SK-N-SH treated with all-trans-retinoic acid at 6 μM for 48 hours (cell line): ENCODE results near the gene ZNF736.
A peak's percentile ranks its signal among the peaks of the same experiment; 100 is the strongest.

Experiments
- ATAC-seq: fragments of 200-7000 bp; cut with Tn5 transposase; 3 replicates; pipeline ENCODE4 v1.9.1; 2020; ENCODE audit warnings: mild to moderate bottlenecking, moderate library complexity
- BACH2 ChIP-seq: fragments of 250-450 bp; sonication (Bioruptor Pico); IDR thresholded peaks from 2 replicates; pipeline ENCODE4 v1.9.0; 2021; ENCODE audit warnings: mild to moderate bottlenecking, borderline replicate concordance
- CSRNP3 ChIP-seq: fragments of 250-450 bp; sonication (Bioruptor Pico); IDR thresholded peaks from 2 replicates; pipeline ENCODE4 v1.5.1; 2021; ENCODE audit warnings: mild to moderate bottlenecking, moderate library complexity
- ESRRG ChIP-seq: fragments of 250-450 bp; sonication (Bioruptor Pico); IDR thresholded peaks from 2 replicates; pipeline ENCODE4 v1.6.1; 2021; ENCODE audit warnings: mild to moderate bottlenecking
- GLIS3 ChIP-seq: fragments of 250-450 bp; sonication (Bioruptor Pico); IDR thresholded peaks from 2 replicates; pipeline ENCODE4 v1.5.0; 2020; ENCODE audit warnings: mild to moderate bottlenecking, moderate library complexity
- ISL1 ChIP-seq: fragments of 250-450 bp; sonication (Bioruptor Pico); IDR thresholded peaks from 2 replicates; pipeline ENCODE4 v2.1.2; 2022; ENCODE audit warnings: mild to moderate bottlenecking, moderate library complexity
- OSR1 ChIP-seq: fragments of 250-450 bp; sonication (Bioruptor Pico); IDR thresholded peaks from 2 replicates; pipeline ENCODE4 v1.8.0; 2022; ENCODE audit warnings: moderate library complexity, mild to moderate bottlenecking, inconsistent platforms
- PPARA ChIP-seq: fragments of 250-450 bp; sonication (Bioruptor Pico); IDR thresholded peaks from 2 replicates; pipeline ENCODE4 v1.5.0; 2020; ENCODE audit warnings: mild to moderate bottlenecking, borderline replicate concordance
- RARB ChIP-seq: fragments of 250-450 bp; sonication (Bioruptor Pico); IDR thresholded peaks from 2 replicates; pipeline ENCODE4 v1.8.0; 2021; ENCODE audit warnings: mild to moderate bottlenecking, moderate library complexity
- SNAI2 ChIP-seq: fragments of 250-450 bp; sonication (Bioruptor Pico); IDR thresholded peaks from 2 replicates; pipeline ENCODE4 v1.5.0; 2020; ENCODE audit warnings: mild to moderate bottlenecking, moderate library complexity
- TSHZ2 ChIP-seq: fragments of 250-450 bp; sonication (Bioruptor Pico); IDR thresholded peaks from 2 replicates; pipeline ENCODE4 v1.5.0; 2020; ENCODE audit warnings: mild to moderate bottlenecking, moderate library complexity
- ZC3H10 ChIP-seq: fragments of 250-450 bp; sonication (Bioruptor Pico); IDR thresholded peaks from 2 replicates; pipeline ENCODE4 v1.5.1; 2021; ENCODE audit warnings: mild to moderate bottlenecking, moderate library complexity
- ZFP3 ChIP-seq: fragments of 250-450 bp; sonication (Bioruptor Pico); IDR thresholded peaks from 2 replicates; pipeline ENCODE4 v1.5.0; 2020; ENCODE audit warnings: mild to moderate bottlenecking, moderate library complexity
- ZNF70 ChIP-seq: fragments of 450-650 bp; formaldehyde crosslinking; IDR thresholded peaks from 2 replicates; pipeline ENCODE4 v1.5.0; 2020; ENCODE audit warnings: mild to moderate bottlenecking, moderate library complexity
- ZNF8 ChIP-seq: fragments of 450-650 bp; formaldehyde crosslinking; IDR thresholded peaks from 2 replicates; pipeline ENCODE4 v1.5.0; 2020; ENCODE audit warnings: mild to moderate bottlenecking, moderate library complexity
- TF ChIP-seq, protein P1 (sequence below): fragments of 250-450 bp; sonication (Bioruptor Pico); IDR thresholded peaks from 2 replicates; pipeline ENCODE4 v1.5.1; 2020; ENCODE audit warnings: low read depth, mild to moderate bottlenecking, moderate library complexity
- TF ChIP-seq, protein P2 (sequence below): fragments of 250-450 bp; sonication (Bioruptor Pico); IDR thresholded peaks from 2 replicates; pipeline ENCODE4 v1.8.0; 2021; ENCODE audit warnings: low read depth, mild to moderate bottlenecking, moderate library complexity, borderline replicate concordance

Gene ZNF736

GRCh38 chr7:64300641-64301405, 12.9 kb upstream of the ZNF736 start (continued):
- TF ChIP-seq TSHZ2 (CRISPR knock-in tag): no peak
- no peak for TF ChIP-seq ZNF8 (CRISPR knock-in tag)
- no peak for TF ChIP-seq ESRRG (CRISPR knock-in tag)

DNA sequence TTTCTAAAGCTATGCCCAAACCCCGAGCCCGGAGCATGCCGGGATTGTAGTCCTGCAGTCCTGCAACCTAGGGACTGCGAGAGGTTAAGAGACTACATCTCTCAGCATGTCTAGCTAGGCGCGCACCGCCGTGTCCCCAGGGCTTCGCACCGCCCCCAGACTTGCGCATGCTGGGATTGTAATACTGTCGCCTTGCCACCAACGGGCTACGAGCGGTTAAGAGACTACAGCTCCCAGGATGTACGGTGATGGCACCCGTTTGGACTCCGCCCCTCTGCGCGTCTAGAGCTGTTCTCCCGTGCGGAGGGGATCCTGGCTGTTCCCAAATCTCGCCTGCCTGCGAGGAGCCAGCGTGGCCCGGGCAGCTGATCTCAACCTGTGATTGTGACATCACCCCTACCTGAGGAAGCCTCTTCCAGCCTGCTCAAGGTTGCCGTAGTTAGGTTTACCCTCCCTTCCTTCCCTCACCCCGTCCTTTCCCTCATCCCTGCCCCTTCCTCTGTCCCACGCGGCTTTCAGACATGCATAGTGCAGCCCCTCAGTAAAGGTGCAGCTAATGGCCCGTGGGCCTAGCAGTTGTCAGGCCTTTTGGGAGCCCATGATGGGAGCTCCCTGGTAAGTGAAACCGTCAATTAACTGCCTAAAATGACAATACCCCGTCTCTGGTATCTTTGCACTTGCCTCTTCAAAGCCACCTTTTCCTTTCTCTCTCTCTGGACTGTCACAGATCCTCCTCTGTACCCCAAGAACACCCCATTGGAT, 6.3 kb upstream of the ZNF736 start:
- TF ChIP-seq GLIS3 (no peak), OSR1 (CRISPR knock-in tag) (no peak), ESRRG (CRISPR knock-in tag) (no peak), CSRNP3 (CRISPR knock-in tag) (no peak), ZNF8 (CRISPR knock-in tag) (no peak), ZFP3 (no peak), PPARA (CRISPR knock-in tag) (no peak), ZC3H10 (CRISPR knock-in tag) (no peak), ZNF70 (CRISPR knock-in tag) (peak; percentile 45; the same call in 1 of the 2 replicates), SNAI2 (CRISPR knock-in tag) (peak; percentile 11; the same call in 1 of the 2 replicates), TSHZ2 (CRISPR knock-in tag) (no peak)
- TF ChIP-seq, protein P1, sequence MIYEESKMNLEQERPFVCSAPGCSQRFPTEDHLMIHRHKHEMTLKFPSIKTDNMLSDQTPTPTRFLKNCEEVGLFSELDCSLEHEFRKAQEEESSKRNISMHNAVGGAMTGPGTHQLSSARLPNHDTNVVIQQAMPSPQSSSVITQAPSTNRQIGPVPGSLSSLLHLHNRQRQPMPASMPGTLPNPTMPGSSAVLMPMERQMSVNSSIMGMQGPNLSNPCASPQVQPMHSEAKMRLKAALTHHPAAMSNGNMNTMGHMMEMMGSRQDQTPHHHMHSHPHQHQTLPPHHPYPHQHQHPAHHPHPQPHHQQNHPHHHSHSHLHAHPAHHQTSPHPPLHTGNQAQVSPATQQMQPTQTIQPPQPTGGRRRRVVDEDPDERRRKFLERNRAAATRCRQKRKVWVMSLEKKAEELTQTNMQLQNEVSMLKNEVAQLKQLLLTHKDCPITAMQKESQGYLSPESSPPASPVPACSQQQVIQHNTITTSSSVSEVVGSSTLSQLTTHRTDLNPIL (CRISPR knock-in tag): no peak
- TF ChIP-seq, protein P2, sequence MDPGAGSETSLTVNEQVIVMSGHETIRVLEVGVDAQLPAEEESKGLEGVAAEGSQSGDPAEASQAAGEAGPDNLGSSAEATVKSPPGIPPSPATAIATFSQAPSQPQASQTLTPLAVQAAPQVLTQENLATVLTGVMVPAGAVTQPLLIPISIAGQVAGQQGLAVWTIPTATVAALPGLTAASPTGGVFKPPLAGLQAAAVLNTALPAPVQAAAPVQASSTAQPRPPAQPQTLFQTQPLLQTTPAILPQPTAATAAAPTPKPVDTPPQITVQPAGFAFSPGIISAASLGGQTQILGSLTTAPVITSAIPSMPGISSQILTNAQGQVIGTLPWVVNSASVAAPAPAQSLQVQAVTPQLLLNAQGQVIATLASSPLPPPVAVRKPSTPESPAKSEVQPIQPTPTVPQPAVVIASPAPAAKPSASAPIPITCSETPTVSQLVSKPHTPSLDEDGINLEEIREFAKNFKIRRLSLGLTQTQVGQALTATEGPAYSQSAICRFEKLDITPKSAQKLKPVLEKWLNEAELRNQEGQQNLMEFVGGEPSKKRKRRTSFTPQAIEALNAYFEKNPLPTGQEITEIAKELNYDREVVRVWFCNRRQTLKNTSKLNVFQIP (CRISPR knock-in tag): no peak
- ATAC-seq: peak; percentile 98

GRCh38 chr7:64308016-64308270, 5.8 kb upstream of the ZNF736 start:
- no peak for ATAC-seq
- TF ChIP-seq ISL1 (CRISPR knock-in tag): no peak
- TF ChIP-seq RARB (CRISPR knock-in tag): no peak
- no peak for TF ChIP-seq ESRRG (CRISPR knock-in tag)
- no peak for TF ChIP-seq BACH2
- TF ChIP-seq ZNF8 (CRISPR knock-in tag): no peak
- no peak for TF ChIP-seq PPARA (CRISPR knock-in tag)
- TF ChIP-seq ZFP3: no peak
- TF ChIP-seq, all 23 proteins: peak for 0

- no peak for TF ChIP-seq CSRNP3 (CRISPR knock-in tag)
- no peak for TF ChIP-seq OSR1 (CRISPR knock-in tag)
- no peak for TF ChIP-seq ZC3H10 (CRISPR knock-in tag)
- no peak for TF ChIP-seq GLIS3
- TF ChIP-seq TSHZ2 (CRISPR knock-in tag): no peak
- no peak for TF ChIP-seq ESRRG (CRISPR knock-in tag)
- no peak for ATAC-seq
These were observed 3.3 kb upstream of the ZNF736 start for GRCh38 chr7:64310426-64310825.
